ENCODE results near the gene MYPN. TPM values are rescaled to one million over a fixed set of nuclear protein-coding genes. Genes with fewer than 3 reads are reported as not detected.

MYPN gene
- total and polyA plus RNA-seq, 3 donors from 2014 or later = 1.5 to 2.3 (median 1.8) TPM

GRCh38 chr10:68231106-68231816 lies 122.0 kb downstream of the MYPN start:
- Histone ChIP-seq H3K4me1 (no peaks in the 10 kb centered on the region), H3K36me3 (ENCODE audit: low read depth, missing control alignments) (no peaks in the 10 kb centered on the region), H3K27me3 (no peaks in the 10 kb centered on the region), H3K4me3 (peak overlapping the region; percentile 63 to 73), H3K27ac (peak overlapping the region; percentile 79 to 88), H3K9me3 (no peaks in the 10 kb centered on the region)
- DNase-seq = peak; percentile 80
- intact Hi-C loops (cut with DNase I; ENCODE audit: low total_unique reads) = no loop called here
- TF ChIP-seq CTCF (IDR thresholded peaks at IDR 0.05) = peak in 1 of 3 experiments; percentile 14
- no peak for TF ChIP-seq POLR2A (IDR thresholded peaks at IDR 0.05)
- 0 to 1% methylated on average over 13 to 79 of the region's 81 CpGs for WGBS, 2 donors

GRCh38 chr10:68231817-68232251 lies 122.5 kb downstream of the MYPN start, which contains the start of gene ATOH7:
TSS of gene ATOH7 (minus strand) at chr10:68232113. CDS start at chr10:68231677, 436 bp downstream.
- WGBS, 2 donors = 19 to 24% methylated on average over 13 of the region's 13 CpGs
- no peak for DNase-seq
- intact Hi-C loops (cut with DNase I; ENCODE audit: low total_unique reads) = no loop called here
- peak within 1 kb of the TSS; percentile 63 to 73 for H3K4me3 ChIP-seq
- H3K27me3 ChIP-seq = no peaks in the 10 kb centered on the region
- TF ChIP-seq CTCF (IDR thresholded peaks at IDR 0.05) (no peak), POLR2A (IDR thresholded peaks at IDR 0.05) (no peak)
- peak within 1 kb of the TSS; percentile 79 to 88 for H3K27ac ChIP-seq
- no peaks in the 10 kb centered on the region for H3K36me3 ChIP-seq (ENCODE audit: low read depth, missing control alignments)
- H3K9me3 ChIP-seq = no peaks in the 10 kb centered on the region
- no peaks in the 10 kb centered on the region for H3K4me1 ChIP-seq

GRCh38 chr10:68233046-68233445 lies 123.8 kb downstream of the MYPN start:
- Histone ChIP-seq H3K27ac (no peak overlapping the region), H3K27me3 (no peaks in the 10 kb centered on the region), H3K9me3 (no peaks in the 10 kb centered on the region), H3K4me1 (no peaks in the 10 kb centered on the region), H3K4me3 (no peak overlapping the region), H3K36me3 (ENCODE audit: low read depth, missing control alignments) (no peaks in the 10 kb centered on the region)
- no peak for DNase-seq
- WGBS, 2 donors = 79 to 91% methylated on average over 3 of the region's 3 CpGs
- intact Hi-C loops (cut with DNase I; ENCODE audit: low total_unique reads) = no loop called here
- TF ChIP-seq POLR2A (IDR thresholded peaks at IDR 0.05) (no peak), CTCF (IDR thresholded peaks at IDR 0.05) (no peak)

- DNase-seq = no peak
- Histone ChIP-seq H3K27me3 (no peaks in the 10 kb centered on the region), H3K4me1 (no peaks in the 10 kb centered on the region), H3K9me3 (no peaks in the 10 kb centered on the region), H3K4me3 (no peak overlapping the region), H3K36me3 (ENCODE audit: low read depth, missing control alignments) (no peaks in the 10 kb centered on the region), H3K27ac (no peak overlapping the region)
- intact Hi-C loops (cut with DNase I; ENCODE audit: low total_unique reads) = no loop called here
- WGBS, 2 donors = 71% methylated on average over 2 of the region's 2 CpGs
- TF ChIP-seq POLR2A (IDR thresholded peaks at IDR 0.05) = no peak
- no peak for TF ChIP-seq CTCF (IDR thresholded peaks at IDR 0.05)
Observed at GRCh38 chr10:68235111-68235510, 125.8 kb downstream of the MYPN start.

GRCh38 chr10:68235581-68235980 lies 126.3 kb downstream of the MYPN start:
- Histone ChIP-seq H3K4me1 (no peaks in the 10 kb centered on the region), H3K36me3 (ENCODE audit: low read depth, missing control alignments) (no peaks in the 10 kb centered on the region), H3K4me3 (no peak overlapping the region), H3K27me3 (no peaks in the 10 kb centered on the region), H3K27ac (no peak overlapping the region), H3K9me3 (no peaks in the 10 kb centered on the region)
- intact Hi-C loops (cut with DNase I; ENCODE audit: low total_unique reads) = no loop called here
- TF ChIP-seq POLR2A (IDR thresholded peaks at IDR 0.05) = no peak
- TF ChIP-seq CTCF (IDR thresholded peaks at IDR 0.05) = no peak
- DNase-seq = no peak
